HG03520 (cell line): ENCODE measurements around the gene KNOP1.
"Not testable (repeated sequence)": the region's sequence is repeated elsewhere in the genome, so short reads cannot be mapped to it uniquely, and the experiment has no call there.

Experiments
- ATAC-seq: cut with Tn5 transposase; IDR thresholded peaks from one replicate; pipeline ENCODE4 v1.9.1; 2021; ENCODE audit warnings: mild to moderate bottlenecking, moderate library complexity; ENCODE audit not compliant: unreplicated experiment

Gene KNOP1

DNA sequence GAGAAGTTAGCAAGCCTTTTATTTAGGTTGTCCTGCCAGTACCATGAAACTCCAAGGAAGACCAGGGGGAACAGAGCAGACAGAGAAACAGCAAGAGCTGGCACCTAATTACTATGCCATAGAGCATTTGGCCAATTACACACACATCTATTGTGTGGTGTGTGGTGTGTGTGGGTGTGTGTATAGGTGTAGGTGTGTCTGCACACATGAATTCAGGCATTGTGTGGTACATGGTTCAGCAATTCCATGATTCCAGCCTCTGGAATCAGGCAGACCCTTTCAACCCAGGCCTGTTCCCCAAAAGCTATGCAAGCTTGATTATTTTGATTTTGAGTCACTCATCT is 25.8 kb upstream of the KNOP1 start:
- ATAC-seq = no peak

DNA sequence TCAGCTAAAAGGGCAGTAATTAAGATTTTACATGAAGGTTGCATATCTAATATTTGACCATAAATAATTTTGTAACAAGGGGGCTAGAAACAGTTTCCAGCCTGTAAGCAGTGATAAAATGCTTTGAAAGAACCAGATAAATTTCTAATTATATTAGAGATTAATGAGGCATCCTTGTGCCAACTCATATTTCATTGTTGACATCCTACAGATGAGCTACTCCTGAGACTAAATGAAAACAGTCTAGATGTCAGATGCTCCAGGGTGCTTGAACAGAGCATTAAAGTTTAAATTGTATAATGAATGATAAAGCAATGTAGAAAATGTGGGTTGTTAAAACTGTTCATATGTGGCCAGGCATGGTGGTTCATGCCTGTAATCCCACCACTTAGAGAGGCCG is 23.3 kb upstream of the KNOP1 start:
- no peak for ATAC-seq

DNA sequence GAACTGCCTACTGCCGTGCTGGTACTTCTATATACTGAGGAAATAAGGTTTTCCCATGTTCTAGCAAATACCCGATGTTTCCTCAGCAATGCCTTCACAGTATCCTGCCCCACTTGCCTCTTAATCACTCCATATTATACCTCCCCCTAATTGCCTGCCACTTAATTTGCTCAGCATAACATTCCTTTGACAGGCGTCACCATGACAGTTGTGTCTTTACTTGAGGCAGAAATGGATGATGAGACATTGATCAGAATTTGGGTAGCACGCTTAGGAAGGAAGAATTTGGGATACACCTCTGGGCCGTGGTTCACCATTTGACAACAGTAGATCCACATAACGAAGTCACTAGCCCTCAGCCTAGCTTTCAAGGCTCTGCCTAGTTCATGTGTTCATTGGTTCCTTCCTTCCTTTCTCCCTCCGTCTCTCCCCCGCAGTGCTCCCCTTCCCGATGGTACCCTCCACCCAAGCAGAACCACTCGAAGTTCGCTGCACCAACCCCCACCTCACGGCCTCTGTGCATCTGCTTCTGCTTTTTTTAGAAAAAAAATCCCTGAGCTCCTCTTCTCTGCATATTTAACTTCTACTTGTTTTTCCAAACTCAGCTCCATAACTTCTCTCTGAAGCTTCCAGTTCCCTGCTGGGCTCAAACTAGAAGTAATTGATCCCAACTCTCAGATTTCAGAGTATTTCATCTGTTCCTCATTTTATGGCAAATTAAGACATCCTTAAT is 19.4 kb upstream of the KNOP1 start:
- no peak for ATAC-seq

DNA sequence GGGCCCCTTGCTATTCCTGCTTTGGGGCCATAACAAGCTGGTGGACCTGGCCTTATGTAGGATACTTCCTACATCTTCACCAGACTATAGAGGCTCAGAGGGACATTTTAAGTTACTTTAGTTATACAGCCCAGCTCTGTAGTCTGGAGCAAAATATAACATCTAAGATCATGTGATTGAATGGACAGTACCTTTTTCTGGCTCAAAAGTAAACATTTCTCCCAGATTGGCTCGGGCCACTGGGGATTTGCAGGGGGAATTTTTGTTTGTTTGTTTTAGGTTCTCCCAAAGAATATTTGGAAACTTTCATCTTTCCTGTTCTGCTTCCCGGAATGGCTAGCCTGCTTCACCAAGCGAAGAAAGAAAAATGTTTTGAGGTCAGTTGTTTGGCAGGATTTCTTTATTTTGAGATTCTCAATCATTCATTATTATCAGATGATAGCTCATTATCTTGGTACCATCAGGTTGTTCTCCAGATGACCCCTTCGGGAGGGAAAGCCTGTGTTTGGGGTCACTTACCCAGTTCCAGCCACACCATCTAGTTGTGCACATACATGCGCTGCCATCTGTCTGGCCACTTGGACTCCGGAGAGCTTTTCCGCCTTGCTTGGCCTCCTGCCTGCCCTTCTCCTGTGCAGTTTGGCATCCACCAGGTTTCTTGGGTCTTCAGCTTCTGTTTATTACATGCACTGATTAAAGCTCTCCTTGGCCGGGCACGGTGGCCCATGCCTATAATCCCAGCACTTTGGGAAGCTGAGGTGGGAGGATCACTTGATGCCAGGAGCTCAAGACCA is 17.2 kb upstream of the KNOP1 start:
- no peak for ATAC-seq

DNA sequence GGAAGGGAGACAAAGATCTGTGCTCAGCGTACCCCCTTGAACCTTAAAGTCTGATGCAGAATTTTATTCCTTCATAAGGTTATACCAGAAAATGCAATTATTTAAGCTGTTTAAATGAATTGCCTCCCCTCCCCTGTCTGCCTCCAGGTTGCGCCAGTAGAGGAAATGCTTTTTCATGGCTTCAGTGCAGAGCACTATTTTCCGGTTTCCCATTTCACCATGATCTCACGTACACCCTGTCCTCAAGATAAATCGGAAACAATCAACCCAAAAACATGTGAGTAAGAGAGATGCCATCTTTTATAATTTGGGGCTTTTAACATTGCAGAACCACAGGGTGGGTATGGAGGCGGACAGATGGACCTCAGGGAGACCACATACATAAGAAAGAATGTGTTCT is 15.5 kb upstream of the KNOP1 start:
- no peak for ATAC-seq

DNA sequence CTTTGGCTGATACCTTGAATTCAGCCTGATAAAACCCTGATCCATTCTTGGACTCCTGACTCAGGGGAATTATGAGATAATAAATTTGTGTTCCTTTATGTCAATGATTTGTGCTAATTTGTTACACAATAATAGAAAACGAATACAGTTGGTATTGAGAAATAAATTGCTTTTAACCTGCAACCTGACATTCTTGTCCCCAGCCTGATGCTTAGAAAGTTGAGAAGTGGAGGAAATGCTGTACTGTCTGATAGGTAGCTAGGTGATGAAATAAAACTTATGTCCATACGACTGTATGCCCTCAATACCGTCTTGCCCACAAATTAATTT is 10.6 kb upstream of the KNOP1 start:
- no peak for ATAC-seq

DNA sequence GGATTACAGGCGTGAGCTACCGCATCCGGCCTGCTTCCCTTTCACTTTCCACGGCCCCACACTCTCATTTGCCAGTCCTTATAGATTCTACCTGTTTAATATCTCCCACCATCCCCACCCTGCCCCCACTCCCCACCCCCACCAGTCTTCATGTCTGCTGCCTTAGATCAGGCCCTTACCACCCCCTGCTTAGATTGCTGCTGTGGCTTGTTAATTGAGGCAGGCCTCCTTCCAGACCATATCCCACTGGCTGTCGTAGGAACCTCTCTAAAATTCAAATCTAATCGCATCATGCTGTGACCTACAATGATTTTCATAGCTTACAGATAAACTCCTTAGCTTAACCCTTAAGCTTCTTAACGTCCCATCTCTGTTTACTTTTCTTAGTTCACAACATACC is 5.0 kb upstream of the KNOP1 start:
- no peak for ATAC-seq

DNA sequence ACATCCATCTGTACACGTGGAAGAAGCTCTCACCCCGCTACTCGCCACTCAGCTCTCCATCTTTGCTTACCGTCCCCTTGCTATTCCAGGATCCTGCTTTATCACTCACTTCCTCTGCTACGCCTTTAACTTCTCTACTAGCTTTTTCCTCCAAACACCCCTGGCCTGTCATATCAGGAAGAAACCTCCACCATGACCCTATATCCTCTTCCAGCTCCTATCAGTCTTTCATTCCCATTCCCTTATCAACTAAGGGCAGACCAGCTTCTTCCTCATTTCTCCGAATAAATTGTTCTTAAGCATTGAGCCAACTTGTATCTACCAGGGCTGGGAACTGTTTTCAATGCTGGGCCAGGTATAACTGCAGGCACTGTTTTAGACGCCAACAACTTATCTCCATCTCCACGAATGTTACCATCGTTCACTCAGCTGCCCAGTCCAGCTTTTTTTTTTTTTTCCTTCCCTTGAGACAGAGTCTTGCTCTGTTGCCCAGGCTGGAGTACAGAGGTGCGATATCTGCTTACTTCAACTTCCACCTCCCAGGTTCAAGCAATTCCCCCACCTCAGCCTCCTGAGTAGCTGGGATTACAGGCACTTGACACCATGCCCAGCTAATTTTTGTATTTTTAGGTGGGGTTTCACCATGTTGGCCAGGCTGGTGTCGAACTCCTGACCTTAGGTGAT is 4.4 kb upstream of the KNOP1 start:
- no peak for ATAC-seq

DNA sequence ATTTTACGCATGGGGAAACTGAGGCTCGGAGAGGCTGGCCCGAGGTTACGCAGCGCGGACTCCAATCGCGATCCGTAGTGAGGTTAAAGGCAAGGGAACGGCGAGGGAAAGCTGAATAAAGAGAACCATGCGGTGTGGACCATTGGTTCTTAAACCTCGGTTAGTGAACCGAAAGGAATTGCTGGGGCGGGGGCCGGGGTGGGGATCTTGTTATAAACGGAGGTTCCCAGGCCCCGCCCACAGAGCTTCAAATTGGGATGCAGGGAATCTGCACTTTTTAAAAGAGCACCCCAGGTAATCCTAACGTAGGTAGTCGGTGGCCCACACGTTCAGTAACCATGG is 568 bp upstream of the KNOP1 start:
- no peak for ATAC-seq

DNA sequence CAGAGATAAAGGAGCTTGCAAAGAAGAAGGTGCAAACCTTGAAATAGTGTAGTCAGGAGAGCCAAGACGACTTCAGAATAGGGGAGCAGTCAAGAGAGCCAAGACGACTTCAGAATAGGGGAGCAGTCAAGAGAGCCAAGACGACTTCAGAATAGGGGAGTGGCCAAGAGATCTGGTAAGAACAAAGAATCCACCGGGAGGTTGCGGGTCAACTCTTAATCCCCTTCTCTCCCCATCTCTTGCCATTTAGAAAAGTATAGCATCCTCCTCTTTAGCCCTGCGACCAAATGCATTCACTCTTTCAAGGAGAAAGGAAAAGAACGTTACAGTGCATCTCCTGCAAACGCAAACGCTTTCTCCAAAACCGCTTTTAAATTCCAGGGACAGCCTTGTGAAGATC is 713 bp downstream of the KNOP1 start:
- no peak for ATAC-seq

DNA sequence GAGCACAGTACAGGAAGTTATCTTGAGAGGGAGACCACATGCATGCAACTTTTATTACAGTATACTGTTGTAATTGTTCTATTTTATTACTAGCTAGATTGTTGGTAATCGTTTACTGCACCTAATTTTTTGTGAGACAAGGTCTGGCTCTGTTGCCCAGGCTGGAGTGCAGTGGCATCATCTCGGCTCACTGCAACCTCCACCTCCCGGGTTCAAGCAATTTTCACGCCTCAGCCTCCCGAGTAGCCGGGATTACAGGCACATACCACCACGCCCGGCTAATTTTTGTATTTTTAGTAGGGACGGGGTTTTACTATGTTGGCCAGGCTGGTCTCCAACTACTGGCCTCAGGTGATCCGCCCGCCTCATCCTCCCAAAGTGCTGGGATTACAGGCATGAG is 1.3 kb downstream of the KNOP1 start:
- ATAC-seq = not testable (repeated sequence)

DNA sequence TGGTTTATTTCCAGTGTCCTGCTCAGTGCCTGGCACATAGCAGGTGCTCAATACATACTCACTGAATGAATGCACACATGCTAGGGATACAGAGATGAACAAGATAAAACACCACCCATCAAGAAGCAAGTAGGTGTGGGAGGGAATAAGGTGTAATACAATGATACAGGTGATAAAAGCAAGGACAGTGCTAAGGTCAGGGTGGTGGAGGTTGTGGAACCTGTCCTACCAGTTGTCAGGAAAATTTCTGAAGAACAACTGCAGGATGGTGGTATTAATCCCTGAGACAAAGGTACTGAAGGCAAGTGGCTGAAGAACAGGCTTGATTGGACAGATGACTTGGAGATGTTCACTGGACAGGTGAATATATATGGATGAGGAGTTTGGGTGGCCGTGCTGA is 1.8 kb downstream of the KNOP1 start:
- no peak for ATAC-seq

DNA sequence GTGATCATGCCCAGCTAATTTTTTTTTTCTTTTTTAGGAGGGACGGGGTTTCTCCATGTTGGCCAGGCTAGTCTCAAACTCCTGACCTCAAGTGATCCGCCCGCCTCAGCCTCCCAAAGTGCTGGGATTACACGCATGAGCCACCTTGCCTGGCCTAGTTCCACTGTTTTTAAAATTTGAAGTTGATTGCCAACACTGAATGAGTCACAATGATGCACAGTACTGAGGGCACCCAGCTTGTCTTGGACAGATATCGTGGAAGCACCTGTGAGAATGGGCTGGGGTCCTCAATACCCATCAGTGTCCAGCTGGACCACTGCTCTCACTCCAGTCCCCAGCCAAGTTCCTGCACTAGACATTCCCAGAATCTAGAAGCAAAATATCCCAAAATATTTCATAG is 2.5 kb downstream of the KNOP1 start:
- no peak for ATAC-seq

DNA sequence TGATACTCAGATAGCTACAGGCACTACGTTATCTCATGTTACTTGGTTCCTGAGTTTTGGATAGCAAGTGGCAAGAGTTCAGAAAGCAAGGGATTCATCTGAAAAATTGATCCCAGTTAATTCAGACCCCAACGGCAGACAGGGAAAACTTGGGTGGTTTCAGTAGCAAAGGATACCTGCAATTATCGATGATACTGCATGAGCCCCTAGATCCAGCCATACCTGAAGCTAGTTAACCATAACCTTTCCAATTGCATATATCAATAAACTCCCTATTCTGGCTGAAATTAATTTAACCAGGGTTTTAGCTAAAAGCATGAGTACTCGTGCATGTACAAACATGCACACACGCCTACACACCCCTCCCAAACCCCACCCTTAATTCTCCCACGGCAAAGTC is 4.3 kb downstream of the KNOP1 start:
- ATAC-seq = no peak

DNA sequence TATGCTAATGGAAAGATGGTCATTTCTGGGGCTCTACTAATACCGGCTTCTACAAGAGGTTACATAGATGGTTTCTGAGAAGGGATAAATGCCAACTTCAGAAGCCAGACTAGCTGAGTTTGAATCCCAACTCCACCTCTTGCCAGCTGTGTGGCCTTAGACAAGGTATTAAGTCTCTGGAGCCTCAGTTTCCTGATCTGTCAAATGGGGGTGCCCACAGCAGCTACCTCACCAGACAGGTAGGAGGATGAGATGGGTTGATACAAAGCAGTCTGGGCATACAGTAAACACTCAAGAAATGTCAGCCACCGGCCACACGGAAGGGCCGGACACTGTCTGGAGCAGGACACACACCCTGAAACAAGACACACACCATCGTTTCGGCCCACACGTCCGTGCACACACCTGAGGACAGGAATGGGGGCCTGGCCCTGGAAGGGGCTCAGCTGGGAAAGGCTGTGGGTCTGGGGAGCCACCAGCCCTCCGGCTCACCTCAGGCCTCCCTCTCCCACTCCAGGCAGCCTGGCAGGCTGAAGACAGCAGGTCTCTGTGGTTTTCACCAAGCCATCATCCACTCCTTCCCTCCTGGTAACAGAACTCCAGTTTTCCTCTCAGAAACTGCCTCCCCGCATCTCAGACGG is 5.5 kb downstream of the KNOP1 start:
- ATAC-seq = no peak

DNA sequence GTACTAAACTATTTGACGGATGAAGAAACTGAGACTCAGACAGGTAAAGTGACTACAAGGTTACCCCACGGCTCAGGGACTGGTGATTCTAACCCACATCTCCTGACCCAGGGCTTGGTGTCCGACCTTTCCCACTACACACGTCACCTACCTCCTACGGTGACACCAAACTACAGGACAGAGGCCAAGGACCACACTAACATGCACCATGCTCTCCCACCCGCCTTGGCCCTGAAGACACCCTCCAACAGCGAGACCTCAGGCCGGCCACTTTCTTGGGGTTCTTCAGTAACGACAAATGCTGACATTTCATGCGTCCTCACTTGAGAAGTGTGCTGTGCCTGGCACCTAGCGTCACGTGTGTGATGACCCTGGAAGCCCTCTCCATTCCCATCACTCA is 6.4 kb downstream of the KNOP1 start:
- ATAC-seq = no peak

DNA sequence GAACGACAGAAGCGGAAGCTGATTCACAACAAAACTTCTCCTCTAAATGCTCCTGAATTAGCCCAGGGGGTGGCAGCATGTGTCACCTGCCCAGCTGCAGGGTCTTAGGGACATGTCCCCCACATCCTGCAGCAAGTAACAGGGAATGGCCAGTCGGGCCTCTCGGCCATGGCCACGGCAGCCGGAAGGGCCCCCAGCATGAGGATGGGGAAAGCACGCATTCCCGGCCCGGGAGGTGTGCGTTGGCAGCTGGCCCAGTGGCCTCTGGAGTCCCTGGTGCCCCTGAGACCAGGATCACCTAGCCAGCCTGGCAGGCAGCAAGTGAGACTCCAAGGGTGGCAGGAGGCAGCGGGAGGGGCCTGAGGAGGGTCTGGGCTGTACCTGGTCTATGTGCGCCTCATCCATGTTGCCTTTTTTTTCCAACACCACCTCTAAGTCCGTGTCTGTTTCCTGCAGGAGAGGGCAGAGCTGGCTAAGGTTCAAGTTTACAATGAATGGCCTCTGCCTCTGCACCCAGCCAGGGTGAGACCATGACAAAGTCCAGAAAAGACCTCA is 7.0 kb downstream of the KNOP1 start:
- ATAC-seq = no peak

DNA sequence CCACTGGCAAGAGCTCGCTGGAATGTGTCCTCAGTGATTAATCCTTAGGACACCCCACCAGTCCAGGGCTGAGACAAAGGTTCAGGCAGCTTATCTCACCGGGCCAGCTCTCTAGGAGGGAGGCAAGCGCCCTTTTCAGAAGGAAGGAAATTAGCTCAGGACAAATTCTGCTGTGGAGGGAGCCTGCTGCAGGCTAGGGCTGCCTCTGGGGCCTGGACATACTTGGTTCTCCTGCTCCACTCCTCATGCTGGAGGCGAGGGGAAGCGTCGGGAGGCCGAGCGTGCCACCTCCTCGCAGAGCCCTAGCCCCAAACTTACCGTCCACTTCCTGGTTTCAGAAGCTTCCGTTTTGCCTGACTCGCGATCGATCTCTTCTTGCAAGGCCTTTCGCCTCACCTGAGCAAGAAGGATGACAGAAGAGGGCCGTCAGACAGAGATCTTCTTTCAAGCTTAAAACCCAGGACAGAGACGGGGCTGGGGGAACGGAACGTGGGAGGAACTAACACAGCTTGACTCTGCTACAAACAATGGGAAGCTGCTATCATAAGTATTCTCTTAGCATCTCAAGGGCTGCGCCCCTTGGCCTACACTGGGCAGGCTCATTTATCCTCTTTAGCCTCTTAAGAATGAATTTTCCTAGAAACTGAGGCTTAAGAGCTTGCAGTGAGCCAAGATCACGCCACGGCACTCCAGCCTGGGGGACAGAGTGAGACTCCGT is 7.7 kb downstream of the KNOP1 start:
- no peak for ATAC-seq

DNA sequence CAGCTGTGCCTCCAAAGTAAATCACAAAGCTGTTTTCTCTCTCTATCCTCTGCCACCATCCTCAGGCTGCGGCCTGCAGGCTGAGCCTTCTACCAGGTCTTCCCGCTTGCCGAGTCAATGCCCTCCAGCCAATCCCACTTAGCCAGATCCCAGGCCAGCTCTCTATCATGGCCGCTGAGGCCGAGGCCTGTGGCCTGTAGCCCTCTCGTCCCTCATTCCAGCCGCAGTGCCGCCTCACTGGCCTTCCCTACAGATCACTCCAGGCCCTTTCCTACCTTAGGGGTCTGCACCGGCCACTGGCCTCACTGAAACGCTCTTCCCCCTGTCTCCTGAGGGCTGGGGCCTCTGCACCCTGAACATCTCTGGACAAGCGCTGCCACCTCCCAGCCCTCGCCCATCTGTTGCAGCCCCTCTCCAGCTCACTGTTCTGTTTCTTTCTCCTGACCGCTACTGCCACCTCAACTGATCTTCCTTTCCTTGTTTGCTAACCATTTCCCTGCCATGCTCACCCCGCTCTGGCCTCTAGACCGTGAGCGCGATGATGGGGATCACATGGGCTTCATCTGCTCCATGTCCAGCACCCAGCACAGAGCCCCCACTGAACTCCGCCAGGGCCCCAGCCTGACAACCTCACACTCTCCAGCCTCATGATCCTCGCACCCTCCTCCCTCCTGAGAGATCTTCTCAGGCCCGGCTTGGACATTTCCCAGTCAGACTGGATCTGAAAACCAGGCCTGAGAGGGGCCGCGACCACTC is 8.5 kb downstream of the KNOP1 start:
- no peak for ATAC-seq
